ENCODE data around the gene ESR2. TPM values are rescaled to one million over a fixed set of nuclear protein-coding genes. Genes with fewer than 3 reads are reported as not detected.

Gene ESR2
- total RNA-seq, 1 donor from 2014 or later: 0.16 TPM

GRCh38 chr14:64117671-64118402 is 176.3 kb downstream of the ESR2 start:
- Mint-ChIP-seq H3K9me3 (ENCODE audit: unreplicated experiment) (no peaks in the 10 kb centered on the region), H3K36me3 (ENCODE audit: unreplicated experiment) (peaks cover 5% of the 10 kb centered on the region), H3K4me3 (ENCODE audit: unreplicated experiment) (no peak overlapping the region), H3K4me1 (ENCODE audit: unreplicated experiment) (peaks cover 5% of the 10 kb centered on the region), H3K27ac (ENCODE audit: unreplicated experiment) (peak overlapping the region; percentile 6), H3K27me3 (ENCODE audit: unreplicated experiment) (no peaks in the 10 kb centered on the region)
- TF ChIP-seq, protein P1, sequence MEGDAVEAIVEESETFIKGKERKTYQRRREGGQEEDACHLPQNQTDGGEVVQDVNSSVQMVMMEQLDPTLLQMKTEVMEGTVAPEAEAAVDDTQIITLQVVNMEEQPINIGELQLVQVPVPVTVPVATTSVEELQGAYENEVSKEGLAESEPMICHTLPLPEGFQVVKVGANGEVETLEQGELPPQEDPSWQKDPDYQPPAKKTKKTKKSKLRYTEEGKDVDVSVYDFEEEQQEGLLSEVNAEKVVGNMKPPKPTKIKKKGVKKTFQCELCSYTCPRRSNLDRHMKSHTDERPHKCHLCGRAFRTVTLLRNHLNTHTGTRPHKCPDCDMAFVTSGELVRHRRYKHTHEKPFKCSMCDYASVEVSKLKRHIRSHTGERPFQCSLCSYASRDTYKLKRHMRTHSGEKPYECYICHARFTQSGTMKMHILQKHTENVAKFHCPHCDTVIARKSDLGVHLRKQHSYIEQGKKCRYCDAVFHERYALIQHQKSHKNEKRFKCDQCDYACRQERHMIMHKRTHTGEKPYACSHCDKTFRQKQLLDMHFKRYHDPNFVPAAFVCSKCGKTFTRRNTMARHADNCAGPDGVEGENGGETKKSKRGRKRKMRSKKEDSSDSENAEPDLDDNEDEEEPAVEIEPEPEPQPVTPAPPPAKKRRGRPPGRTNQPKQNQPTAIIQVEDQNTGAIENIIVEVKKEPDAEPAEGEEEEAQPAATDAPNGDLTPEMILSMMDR (IDR thresholded peaks at IDR 0.05): peak; percentile 10
- DNase-seq (ENCODE audit: extremely low spot score, unreplicated experiment): no peak

DNA sequence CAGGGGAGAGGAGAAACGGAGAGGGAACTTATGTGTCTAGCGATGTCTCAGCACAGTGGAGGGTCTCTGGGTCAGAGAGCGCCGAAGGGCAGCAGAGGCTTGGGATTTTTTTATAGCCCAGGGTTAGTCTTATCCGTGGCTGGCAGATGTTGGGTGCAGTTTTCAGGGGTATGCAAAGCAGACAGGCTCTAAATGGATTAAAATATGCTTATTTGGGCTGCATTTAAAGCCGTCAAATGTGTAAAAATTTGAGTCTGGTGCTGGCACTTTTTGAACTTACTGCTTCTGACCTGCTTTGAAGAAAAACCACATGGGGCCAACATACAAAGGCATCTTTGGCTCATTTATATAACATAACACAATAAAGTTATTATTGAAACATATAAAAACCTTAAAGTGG is 178.8 kb downstream of the ESR2 start:
- DNase-seq (ENCODE audit: extremely low spot score, unreplicated experiment): no peak
- H3K27ac Mint-ChIP-seq (ENCODE audit: unreplicated experiment): no peak overlapping the region

GRCh38 chr14:64114796-64115195 is 179.4 kb downstream of the ESR2 start:
- no peaks in the 10 kb centered on the region for H3K27me3 Mint-ChIP-seq (ENCODE audit: unreplicated experiment)
- peaks cover 2% of the 10 kb centered on the region for H3K36me3 Mint-ChIP-seq (ENCODE audit: unreplicated experiment)
- no peak for DNase-seq (ENCODE audit: extremely low spot score, unreplicated experiment)
- TF ChIP-seq, protein P1 (IDR thresholded peaks at IDR 0.05): no peak
- no peak overlapping the region for H3K27ac Mint-ChIP-seq (ENCODE audit: unreplicated experiment)
- peaks cover 7% of the 10 kb centered on the region for H3K4me1 Mint-ChIP-seq (ENCODE audit: unreplicated experiment)
- no peaks in the 10 kb centered on the region for H3K9me3 Mint-ChIP-seq (ENCODE audit: unreplicated experiment)
- no peak overlapping the region for H3K4me3 Mint-ChIP-seq (ENCODE audit: unreplicated experiment)

More for the DNA sequence above, 178.8 kb downstream of the ESR2 start:
- H3K4me1 Mint-ChIP-seq (ENCODE audit: unreplicated experiment): peaks cover 7% of the 10 kb centered on the region
- peaks cover 2% of the 10 kb centered on the region for H3K36me3 Mint-ChIP-seq (ENCODE audit: unreplicated experiment)
- no peaks in the 10 kb centered on the region for H3K27me3 Mint-ChIP-seq (ENCODE audit: unreplicated experiment)
- no peak overlapping the region for H3K4me3 Mint-ChIP-seq (ENCODE audit: unreplicated experiment)
- no peaks in the 10 kb centered on the region for H3K9me3 Mint-ChIP-seq (ENCODE audit: unreplicated experiment)
- TF ChIP-seq, protein P1 (IDR thresholded peaks at IDR 0.05): no peak

DNA sequence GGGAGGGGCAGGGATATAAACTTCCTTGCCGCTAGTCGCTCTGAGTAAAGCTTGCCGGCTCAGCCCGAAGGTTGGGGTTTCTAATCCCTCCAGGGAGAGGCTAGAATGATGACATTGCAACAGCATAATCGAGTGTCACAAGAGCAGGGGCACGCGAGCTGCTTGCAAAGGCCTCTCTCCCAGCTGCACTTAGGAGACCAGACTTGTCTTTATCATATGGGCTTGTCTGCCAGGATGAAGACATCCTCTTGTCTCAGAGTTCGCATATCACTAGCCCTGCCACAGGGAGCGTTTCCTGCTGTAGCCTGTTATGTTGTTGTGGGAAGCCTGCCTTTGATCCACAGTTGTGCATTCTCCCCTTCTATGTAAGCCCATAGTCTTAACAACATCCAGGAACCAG is 180.0 kb downstream of the ESR2 start:
- Mint-ChIP-seq H3K27me3 (ENCODE audit: unreplicated experiment) (no peaks in the 10 kb centered on the region), H3K36me3 (ENCODE audit: unreplicated experiment) (no peaks in the 10 kb centered on the region), H3K27ac (ENCODE audit: unreplicated experiment) (no peak overlapping the region), H3K4me3 (ENCODE audit: unreplicated experiment) (no peak overlapping the region), H3K9me3 (ENCODE audit: unreplicated experiment) (no peaks in the 10 kb centered on the region), H3K4me1 (ENCODE audit: unreplicated experiment) (peaks cover 7% of the 10 kb centered on the region)
- TF ChIP-seq, protein P1 (IDR thresholded peaks at IDR 0.05): no peak
- DNase-seq (ENCODE audit: extremely low spot score, unreplicated experiment): no peak

- no peak for DNase-seq (ENCODE audit: extremely low spot score, unreplicated experiment)
- Mint-ChIP-seq H3K36me3 (ENCODE audit: unreplicated experiment) (peaks cover 2% of the 10 kb centered on the region), H3K27ac (ENCODE audit: unreplicated experiment) (no peak overlapping the region), H3K27me3 (ENCODE audit: unreplicated experiment) (no peaks in the 10 kb centered on the region), H3K4me3 (ENCODE audit: unreplicated experiment) (no peak overlapping the region), H3K4me1 (ENCODE audit: unreplicated experiment) (peaks cover 5% of the 10 kb centered on the region), H3K9me3 (ENCODE audit: unreplicated experiment) (no peaks in the 10 kb centered on the region)
- TF ChIP-seq, protein P1 (IDR thresholded peaks at IDR 0.05): no peak
These were observed 181.1 kb downstream of the ESR2 start for GRCh38 chr14:64112867-64113678.
